ENCODE results near the gene DOCK2. TPM values are rescaled to one million over a fixed set of nuclear protein-coding genes. Genes with fewer than 3 reads are reported as not detected.

Gene DOCK2
- total RNA-seq, 1 donor from 2014 or later = 3.3 TPM

GRCh38 chr5:169880012-169880663 lies 243.1 kb downstream of the DOCK2 start:
- DNase-seq (ENCODE audit: low spot score in 2 of 2) (no peak), FAIRE-seq (no peak)

- FAIRE-seq = no peak
- DNase-seq (ENCODE audit: low spot score in 2 of 2) = no peak
These were observed 243.7 kb downstream of the DOCK2 start for GRCh38 chr5:169880785-169881184.

DNA sequence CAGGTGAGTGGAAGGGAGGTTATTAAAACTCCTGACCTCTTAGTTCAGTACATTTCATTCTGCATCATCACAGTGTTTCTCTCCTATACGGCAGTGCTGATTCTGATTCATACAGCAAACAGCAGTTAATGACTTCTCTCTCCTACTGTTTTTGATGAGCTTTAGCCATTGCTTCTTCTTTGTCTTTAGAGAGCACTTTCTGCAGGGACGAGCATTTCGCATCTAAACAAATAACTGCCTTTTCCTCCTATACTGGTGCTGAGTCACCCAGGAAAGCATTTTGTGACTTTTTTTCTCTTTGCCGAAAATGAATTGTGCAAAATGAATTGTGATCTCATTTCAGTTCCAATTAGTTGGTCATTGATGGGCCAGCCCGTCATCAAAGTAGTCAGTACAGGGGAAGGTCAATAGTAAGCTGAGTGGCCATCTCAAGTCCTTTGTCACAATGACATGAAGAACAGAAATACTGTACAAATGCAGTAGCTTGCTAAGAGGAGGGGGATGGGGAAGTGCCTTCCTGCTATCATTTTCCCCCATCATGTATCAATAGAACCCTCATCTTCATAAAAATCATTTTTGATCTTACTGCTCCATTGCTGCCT lies 244.7 kb downstream of the DOCK2 start:
- DNase-seq (ENCODE audit: low spot score in 2 of 2) (no peak), FAIRE-seq (no peak)

GRCh38 chr5:169886033-169886432 lies 249.0 kb downstream of the DOCK2 start:
- no peak for DNase-seq (ENCODE audit: low spot score in 2 of 2)
- FAIRE-seq = no peak

GRCh38 chr5:169886677-169887076 lies 249.6 kb downstream of the DOCK2 start:
- FAIRE-seq (no peak), DNase-seq (ENCODE audit: low spot score in 2 of 2) (no peak)

- FAIRE-seq = no peak
- DNase-seq (ENCODE audit: low spot score in 2 of 2) = no peak
These were observed 252.5 kb downstream of the DOCK2 start for GRCh38 chr5:169889572-169889971.

DNA sequence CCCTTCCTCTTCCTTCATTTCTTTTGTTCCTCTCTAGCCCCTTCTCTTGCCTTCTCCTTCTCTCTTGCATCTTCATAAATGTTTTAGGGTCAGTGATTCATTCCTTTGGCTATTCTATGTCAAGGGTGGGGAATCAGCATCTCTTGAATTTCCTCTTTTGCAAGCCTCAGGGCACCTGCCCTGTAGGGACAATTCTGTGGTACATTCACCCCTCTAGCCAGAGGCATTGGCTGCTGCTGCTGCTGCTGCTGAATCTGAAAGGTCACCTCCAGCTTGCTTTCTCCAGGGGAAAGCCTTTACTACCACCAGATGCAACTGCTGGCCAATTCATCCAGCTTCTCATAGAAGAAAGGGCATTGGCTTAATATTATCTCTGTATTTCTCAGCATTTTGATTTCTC lies 255.9 kb downstream of the DOCK2 start:
- FAIRE-seq = no peak
- DNase-seq (ENCODE audit: low spot score in 2 of 2) = no peak

GRCh38 chr5:169893571-169893970 lies 256.5 kb downstream of the DOCK2 start:
- FAIRE-seq = no peak
- DNase-seq (ENCODE audit: low spot score in 2 of 2) = no peak

GRCh38 chr5:169895926-169896325 lies 258.9 kb downstream of the DOCK2 start:
- FAIRE-seq = no peak
- DNase-seq (ENCODE audit: low spot score in 2 of 2) = peak; percentile 33 to 40

DNA sequence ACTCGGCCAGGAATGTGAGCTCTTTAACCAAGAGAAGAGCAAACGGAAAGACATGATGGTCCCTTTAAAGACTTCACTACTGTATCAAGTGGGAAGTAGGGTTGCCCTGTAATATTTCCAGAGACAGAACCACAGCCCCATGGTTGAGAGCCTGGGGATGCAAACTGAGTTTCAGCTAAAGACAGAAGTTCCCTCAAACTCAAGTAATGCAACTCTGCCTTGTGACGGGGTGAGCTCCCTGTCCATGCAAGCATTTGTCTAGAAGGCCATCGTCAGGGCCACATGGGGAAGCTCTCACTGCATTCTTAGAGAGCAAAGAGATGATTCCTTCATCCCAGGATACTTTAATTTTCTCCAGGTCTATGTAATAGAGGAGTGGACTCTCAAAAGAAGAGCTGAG lies 260.4 kb downstream of the DOCK2 start:
- FAIRE-seq (no peak), DNase-seq (ENCODE audit: low spot score in 2 of 2) (no peak)

DNA sequence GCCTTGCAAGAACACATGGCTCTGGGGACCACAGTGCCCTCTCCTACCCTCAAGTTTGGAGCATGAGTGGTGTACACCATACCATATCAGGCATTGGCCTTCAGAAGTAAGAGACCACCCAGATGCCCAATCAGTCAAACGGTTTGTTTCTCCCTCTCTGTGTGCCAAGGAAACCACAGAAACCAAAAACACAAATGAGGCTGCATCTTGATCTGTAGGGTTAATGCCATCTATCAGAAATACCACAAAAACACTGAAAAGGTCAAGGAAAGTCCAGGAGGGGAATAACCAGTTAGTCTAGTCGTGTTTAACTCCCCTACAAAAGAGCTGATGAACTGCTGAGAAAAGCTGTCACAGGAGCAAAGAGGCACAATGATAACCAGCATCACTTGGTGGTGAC lies 264.8 kb downstream of the DOCK2 start:
- DNase-seq (ENCODE audit: low spot score in 2 of 2) (no peak), FAIRE-seq (no peak)

DNA sequence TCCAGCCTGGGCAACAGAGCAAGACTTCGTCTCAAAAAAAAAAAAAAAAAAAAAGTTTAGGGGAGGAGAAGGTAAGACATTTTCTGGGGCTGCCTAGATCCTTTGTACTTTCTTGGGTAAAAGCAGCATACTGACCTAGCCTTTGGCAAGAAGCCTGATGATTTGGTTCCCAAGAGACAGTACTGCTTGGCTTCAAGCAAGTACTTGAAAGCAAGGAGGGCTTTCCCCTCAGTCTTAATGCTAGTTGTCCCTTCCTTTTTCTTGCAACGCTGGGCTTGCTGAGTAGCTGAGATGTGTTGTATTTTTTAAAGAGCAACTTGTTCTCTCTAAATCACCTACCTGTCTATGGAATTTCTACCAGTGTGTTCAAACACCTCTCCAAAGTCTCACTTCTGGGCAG lies 267.0 kb downstream of the DOCK2 start:
- DNase-seq (ENCODE audit: low spot score in 2 of 2) (no peak), FAIRE-seq (no peak)

DNA sequence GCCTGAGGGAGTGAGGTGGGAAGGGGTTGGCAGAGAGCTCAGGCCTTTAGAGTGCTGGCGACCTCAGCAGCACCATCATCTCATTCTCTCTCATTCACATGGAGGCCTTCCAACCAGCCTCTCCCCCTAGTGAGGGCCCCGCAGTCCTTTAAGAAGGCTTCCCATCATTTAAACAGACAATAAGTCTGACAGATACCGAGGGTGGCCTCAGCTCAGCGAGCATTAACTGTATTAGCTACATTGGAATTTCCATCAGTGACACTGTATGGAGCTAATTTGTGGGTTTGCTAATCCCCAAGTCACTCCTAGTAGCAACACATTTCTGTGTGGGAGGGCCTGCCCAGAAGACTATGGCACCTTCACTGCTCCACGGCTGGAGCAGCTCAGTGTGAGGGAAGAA lies 267.4 kb downstream of the DOCK2 start:
- DNase-seq (ENCODE audit: low spot score in 2 of 2) (no peak), FAIRE-seq (no peak)

- DNase-seq (ENCODE audit: low spot score in 2 of 2) = no peak
- FAIRE-seq = no peak
These were observed 267.9 kb downstream of the DOCK2 start for GRCh38 chr5:169905017-169905416.

DNA sequence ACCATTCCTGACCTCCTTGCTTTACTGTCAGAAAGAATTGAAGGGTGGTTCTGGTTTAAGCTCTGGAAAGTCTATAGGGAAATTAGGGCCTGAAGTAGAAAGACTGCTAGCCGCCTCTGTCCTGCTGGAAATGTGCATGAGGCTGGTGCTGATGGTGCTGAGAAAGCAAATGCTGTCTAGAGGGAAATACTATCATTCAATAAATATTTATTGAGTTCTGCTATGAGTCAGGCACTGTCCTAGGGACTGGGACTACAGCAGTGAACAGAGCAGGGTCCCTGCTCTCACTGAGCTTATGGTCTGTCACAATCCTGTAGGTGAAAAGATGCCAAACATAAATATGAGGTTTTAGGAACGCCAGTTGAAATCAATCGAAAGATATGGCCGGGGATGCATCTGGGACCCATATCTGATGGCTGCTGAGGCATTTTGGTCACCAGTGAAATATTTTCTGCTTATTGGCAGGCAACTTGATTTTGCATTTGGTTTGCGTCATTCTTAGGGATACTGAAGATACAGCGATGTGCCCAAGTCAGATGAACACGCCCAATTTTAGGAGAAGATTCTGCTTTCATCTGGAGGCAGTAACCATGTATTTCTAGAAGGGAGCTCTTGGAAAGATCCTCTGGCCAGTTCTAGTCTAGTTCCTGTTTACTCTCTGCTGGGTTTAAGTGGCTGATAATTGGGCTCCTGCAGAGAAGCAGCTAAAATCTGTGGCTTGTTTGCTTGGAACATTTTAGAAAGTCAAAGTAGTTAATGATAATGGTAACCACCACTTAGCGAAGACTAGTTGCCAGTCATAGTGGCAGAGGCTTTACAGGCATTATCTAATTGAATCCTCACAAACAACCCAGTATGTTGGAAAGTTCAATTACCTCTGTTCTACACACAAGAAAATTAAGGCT lies 269.9 kb downstream of the DOCK2 start:
- no peak for DNase-seq (ENCODE audit: low spot score in 2 of 2)
- FAIRE-seq = no peak

- FAIRE-seq (no peak), DNase-seq (ENCODE audit: low spot score in 2 of 2) (no peak)
These were observed 271.8 kb downstream of the DOCK2 start for GRCh38 chr5:169908864-169909263.

DNA sequence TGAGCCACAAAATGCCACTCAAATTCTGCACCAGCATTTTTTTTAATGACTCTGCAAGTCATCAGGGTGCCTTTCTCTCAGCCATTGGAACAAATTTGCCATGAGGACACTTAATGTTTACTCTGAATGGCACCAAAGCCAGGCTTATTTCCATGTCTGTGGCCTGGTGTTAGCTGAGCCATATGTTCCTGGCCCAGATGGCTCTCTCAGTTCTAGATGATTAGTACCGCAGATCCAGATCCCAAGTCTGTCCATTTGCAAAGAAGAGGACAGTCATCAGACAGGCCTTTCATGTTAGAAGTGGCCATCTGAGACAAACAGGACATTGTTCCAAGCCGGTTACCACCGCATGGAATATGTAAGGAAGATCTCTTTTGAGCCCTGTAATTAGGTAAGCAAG lies 272.9 kb downstream of the DOCK2 start:
- no peak for FAIRE-seq

GRCh38 chr5:169910393-169910792 lies 273.3 kb downstream of the DOCK2 start:
- DNase-seq (ENCODE audit: low spot score in 2 of 2) = no peak

More for the DNA sequence above, 272.9 kb downstream of the DOCK2 start:
- no peak for DNase-seq (ENCODE audit: low spot score in 2 of 2)

GRCh38 chr5:169911448-169912212 lies 274.6 kb downstream of the DOCK2 start:
- FAIRE-seq = no peak
- no peak for DNase-seq (ENCODE audit: low spot score in 2 of 2)

More at GRCh38 chr5:169910393-169910792, 273.3 kb downstream of the DOCK2 start:
- no peak for FAIRE-seq

DNA sequence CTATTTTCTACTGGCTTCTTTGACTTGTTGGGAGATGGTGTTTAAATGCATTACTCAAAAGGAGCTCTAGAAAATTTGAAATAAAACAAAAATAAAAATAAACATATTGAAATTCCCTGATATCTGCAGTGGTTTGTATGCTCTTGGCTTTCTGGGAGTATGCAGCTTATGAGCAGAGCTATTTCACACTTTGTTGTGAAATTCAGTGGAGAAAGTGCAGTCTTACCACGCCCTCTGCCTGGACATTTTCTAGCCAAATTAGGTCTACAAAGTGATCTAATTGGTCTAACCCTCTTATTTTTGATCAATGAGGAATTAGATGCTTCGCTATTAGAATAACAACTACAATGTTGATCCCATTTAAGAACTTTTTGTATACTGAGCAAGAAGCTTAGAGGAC lies 276.4 kb downstream of the DOCK2 start:
- no peak for DNase-seq (ENCODE audit: low spot score in 2 of 2)
- FAIRE-seq = no peak

DNA sequence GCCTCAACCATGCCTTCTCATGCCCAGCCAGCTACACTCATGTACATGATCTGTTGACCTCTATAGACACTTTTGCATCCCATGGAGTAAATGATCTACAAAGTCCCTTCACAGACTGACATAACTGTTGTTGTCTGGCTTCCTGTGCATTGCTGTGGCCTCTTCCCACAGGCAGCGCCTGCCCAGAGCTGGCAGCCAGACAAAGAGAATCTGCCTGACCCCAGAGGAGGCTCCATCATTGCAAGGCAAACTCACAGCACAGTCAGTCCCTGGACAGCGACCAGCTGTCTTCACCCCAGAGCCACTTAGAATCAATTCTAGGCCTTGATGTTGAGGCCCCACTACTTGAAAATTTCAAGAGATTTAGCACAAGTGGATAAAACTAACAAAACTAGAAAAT lies 277.7 kb downstream of the DOCK2 start:
- DNase-seq (ENCODE audit: low spot score in 2 of 2) (no peak), FAIRE-seq (no peak)
